ENCODE measurements around the gene TRAPPC6A. TPM values are rescaled to one million over a fixed set of nuclear protein-coding genes. Genes with fewer than 3 reads are reported as not detected.

The TRAPPC6A gene
- total and polyA plus RNA-seq, 2 of the 13 experiments (the other 11 are each of a cell fraction or from before 2014, with no cell fraction given) = 6.5 to 21.0 TPM

DNA sequence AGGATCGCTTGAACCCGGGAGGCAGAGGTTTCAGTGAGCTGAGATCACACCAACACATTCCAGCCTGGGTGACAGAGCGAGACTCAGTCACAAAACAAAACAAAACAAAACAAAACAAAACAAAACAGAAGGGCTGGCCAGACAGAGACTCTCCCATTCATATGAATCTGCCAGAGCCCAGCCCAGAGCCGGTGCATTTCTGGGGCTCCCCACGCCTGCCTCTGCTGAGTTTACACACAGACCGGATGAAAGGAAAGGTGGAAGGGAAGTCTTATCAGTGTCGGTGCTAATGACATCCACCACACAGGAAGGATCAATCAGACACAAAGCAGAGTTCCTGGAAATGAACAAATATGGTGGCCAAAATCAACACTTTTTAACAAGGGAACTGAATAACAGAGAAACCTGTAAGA is 6.8 kb downstream of the TRAPPC6A start (continued):
- TF ChIP-seq, protein P1, sequence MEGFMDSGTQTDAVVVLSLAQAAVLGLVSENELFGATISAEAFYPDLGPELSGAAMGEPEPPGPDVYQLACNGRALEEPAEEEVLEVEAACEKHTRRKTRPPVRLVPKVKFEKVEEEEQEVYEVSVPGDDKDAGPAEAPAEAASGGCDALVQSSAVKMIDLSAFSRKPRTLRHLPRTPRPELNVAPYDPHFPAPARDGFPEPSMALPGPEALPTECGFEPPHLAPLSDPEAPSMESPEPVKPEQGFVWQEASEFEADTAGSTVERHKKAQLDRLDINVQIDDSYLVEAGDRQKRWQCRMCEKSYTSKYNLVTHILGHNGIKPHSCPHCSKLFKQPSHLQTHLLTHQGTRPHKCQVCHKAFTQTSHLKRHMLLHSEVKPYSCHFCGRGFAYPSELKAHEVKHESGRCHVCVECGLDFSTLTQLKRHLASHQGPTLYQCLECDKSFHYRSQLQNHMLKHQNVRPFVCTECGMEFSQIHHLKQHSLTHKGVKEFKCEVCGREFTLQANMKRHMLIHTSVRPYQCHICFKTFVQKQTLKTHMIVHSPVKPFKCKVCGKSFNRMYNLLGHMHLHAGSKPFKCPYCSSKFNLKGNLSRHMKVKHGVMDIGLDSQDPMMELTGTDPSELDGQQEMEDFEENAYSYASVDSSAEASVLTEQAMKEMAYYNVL (CRISPR knock-in tag; IDR thresholded peaks at IDR 0.05; ENCODE audit: borderline replicate concordance) = peak; percentile 90
- TF ChIP-seq STAG1 (CRISPR knock-in tag; IDR thresholded peaks at IDR 0.05) (no peak), ZNF253 (CRISPR knock-in tag; IDR thresholded peaks at IDR 0.05; ENCODE audit: borderline replicate concordance) (no peak), NCOA2 (CRISPR knock-in tag; IDR thresholded peaks at IDR 0.05) (peak; percentile 62; the same call in 1 of the 2 replicates), DPF2 (CRISPR knock-in tag; IDR thresholded peaks at IDR 0.05; ENCODE audit: borderline replicate concordance, low read depth) (0 out of 2 replicates have a peak, but pooled peaks have one; percentile 22), CCAR2 (optimal IDR thresholded peaks at IDR 0.05; ENCODE audit: low read depth, low read length) (no peak), HNRNPK (IDR thresholded peaks at IDR 0.05; ENCODE audit: low read depth, low read length, poor library complexity, severe bottlenecking) (no peak), ZNF629 (CRISPR knock-in tag; conservative IDR thresholded peaks at IDR 0.05) (no peak), ZNF607 (CRISPR knock-in tag; IDR thresholded peaks at IDR 0.05; ENCODE audit: borderline replicate concordance) (peak; percentile 17; the same call in 1 of the 2 replicates), HNF4A (CRISPR knock-in tag; IDR thresholded peaks at IDR 0.05) (0 out of 2 replicates have a peak, but pooled peaks have one; percentile 8), THAP11 (CRISPR knock-in tag; IDR thresholded peaks at IDR 0.05) (peak; percentile 33; the same call in 1 of the 2 replicates), TEAD3 (CRISPR knock-in tag; optimal IDR thresholded peaks at IDR 0.05; ENCODE audit: borderline replicate concordance) (peak; percentile 48), SP5 (CRISPR knock-in tag; IDR thresholded peaks at IDR 0.05; ENCODE audit: borderline replicate concordance, low read depth) (peak; percentile 34; the same call in 1 of the 2 replicates), HOXA3 (CRISPR knock-in tag; IDR thresholded peaks at IDR 0.05) (peak; percentile 54; the same call in 1 of the 2 replicates), TBX2 (CRISPR knock-in tag; IDR thresholded peaks at IDR 0.05; ENCODE audit: borderline replicate concordance) (peak; percentile 98), FOXA1 (IDR thresholded peaks at IDR 0.05) (no peak), FOXA1 (CRISPR knock-in tag; IDR thresholded peaks at IDR 0.05) (peak; percentile 51; the same call in 1 of the 2 replicates), ZNF441 (CRISPR knock-in tag; IDR thresholded peaks at IDR 0.05; ENCODE audit: borderline replicate concordance) (0 out of 2 replicates have a peak, but pooled peaks have one; percentile 24), ZNF136 (CRISPR knock-in tag; IDR thresholded peaks at IDR 0.05; ENCODE audit: low read depth) (no peak)
- TF ChIP-seq, protein P2, sequence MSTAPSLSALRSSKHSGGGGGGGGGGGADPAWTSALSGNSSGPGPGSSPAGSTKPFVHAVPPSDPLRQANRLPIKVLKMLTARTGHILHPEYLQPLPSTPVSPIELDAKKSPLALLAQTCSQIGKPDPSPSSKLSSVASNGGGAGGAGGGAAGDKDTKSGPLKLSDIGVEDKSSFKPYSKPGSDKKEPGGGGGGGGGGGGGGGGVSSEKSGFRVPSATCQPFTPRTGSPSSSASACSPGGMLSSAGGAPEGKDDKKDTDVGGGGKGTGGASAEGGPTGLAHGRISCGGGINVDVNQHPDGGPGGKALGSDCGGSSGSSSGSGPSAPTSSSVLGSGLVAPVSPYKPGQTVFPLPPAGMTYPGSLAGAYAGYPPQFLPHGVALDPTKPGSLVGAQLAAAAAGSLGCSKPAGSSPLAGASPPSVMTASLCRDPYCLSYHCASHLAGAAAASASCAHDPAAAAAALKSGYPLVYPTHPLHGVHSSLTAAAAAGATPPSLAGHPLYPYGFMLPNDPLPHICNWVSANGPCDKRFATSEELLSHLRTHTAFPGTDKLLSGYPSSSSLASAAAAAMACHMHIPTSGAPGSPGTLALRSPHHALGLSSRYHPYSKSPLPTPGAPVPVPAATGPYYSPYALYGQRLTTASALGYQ (CRISPR knock-in tag; IDR thresholded peaks at IDR 0.05) = 0 out of 2 replicates have a peak, but pooled peaks have one; percentile 45
- TF ChIP-seq, protein P3, sequence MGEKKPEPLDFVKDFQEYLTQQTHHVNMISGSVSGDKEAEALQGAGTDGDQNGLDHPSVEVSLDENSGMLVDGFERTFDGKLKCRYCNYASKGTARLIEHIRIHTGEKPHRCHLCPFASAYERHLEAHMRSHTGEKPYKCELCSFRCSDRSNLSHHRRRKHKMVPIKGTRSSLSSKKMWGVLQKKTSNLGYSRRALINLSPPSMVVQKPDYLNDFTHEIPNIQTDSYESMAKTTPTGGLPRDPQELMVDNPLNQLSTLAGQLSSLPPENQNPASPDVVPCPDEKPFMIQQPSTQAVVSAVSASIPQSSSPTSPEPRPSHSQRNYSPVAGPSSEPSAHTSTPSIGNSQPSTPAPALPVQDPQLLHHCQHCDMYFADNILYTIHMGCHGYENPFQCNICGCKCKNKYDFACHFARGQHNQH (CRISPR knock-in tag; IDR thresholded peaks at IDR 0.05) = peak; percentile 53; the same call in 1 of the 2 replicates
- TF ChIP-seq, protein P4, sequence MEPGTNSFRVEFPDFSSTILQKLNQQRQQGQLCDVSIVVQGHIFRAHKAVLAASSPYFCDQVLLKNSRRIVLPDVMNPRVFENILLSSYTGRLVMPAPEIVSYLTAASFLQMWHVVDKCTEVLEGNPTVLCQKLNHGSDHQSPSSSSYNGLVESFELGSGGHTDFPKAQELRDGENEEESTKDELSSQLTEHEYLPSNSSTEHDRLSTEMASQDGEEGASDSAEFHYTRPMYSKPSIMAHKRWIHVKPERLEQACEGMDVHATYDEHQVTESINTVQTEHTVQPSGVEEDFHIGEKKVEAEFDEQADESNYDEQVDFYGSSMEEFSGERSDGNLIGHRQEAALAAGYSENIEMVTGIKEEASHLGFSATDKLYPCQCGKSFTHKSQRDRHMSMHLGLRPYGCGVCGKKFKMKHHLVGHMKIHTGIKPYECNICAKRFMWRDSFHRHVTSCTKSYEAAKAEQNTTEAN (CRISPR knock-in tag; conservative IDR thresholded peaks at IDR 0.05) = 0 out of 2 replicates have a peak, but pooled peaks have one; percentile 31
- TF ChIP-seq, protein P5, sequence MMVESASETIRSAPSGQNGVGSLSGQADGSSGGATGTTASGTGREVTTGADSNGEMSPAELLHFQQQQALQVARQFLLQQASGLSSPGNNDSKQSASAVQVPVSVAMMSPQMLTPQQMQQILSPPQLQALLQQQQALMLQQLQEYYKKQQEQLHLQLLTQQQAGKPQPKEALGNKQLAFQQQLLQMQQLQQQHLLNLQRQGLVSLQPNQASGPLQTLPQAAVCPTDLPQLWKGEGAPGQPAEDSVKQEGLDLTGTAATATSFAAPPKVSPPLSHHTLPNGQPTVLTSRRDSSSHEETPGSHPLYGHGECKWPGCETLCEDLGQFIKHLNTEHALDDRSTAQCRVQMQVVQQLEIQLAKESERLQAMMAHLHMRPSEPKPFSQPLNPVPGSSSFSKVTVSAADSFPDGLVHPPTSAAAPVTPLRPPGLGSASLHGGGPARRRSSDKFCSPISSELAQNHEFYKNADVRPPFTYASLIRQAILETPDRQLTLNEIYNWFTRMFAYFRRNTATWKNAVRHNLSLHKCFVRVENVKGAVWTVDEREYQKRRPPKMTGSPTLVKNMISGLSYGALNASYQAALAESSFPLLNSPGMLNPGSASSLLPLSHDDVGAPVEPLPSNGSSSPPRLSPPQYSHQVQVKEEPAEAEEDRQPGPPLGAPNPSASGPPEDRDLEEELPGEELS (CRISPR knock-in tag; IDR thresholded peaks at IDR 0.05) = peak; percentile 84

Measured in HepG2 (cell line).